Femur (tissue), 1 donor: ENCODE results near the gene LIPE.
A peak's percentile ranks its signal among the peaks of the same experiment; 100 is the strongest.
"Not testable (repeated sequence)": the region's sequence is repeated elsewhere in the genome, so short reads cannot be mapped to it uniquely, and the experiment has no call there.

Experiments
- DNase-seq: peaks from one replicate; pipeline ENCODE4 v3.0.0-alpha.2; 2017

LIPE gene

GRCh38 chr19:42427313-42427712 is at the start of gene LIPE:
LIPE (minus strand) TSS chr19:42427388; CDS start chr19:42427149, 239 bp downstream.
- DNase-seq = no peak

- no peak for DNase-seq
Measured at GRCh38 chr19:42475366-42475765, 48.2 kb upstream of the LIPE start.

DNA sequence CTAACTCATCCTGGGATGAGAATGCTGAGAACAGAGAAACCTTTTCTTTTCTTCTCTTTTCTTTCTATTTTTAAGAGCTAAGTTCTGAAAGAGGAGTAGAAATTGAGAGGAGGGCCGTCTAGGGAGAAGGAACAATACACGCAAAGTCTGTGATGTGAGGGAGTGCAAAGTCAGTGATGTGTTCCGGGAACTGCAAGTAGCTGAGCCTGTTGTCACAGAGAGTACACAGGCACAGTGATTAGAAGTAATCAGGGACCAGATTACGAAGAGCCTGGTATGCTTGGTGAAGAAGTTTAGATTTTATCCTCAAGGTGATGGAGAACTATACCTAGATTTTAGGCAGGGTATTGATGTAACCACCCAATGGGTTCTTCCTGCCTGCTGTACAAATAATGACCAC is 47.6 kb upstream of the LIPE start:
- DNase-seq = no peak

- DNase-seq = no peak
Measured at GRCh38 chr19:42473686-42474085, 46.5 kb upstream of the LIPE start.

GRCh38 chr19:42472402-42473147 is 45.4 kb upstream of the LIPE start:
- DNase-seq = no peak

GRCh38 chr19:42471554-42472249 is 44.5 kb upstream of the LIPE start:
- no peak for DNase-seq

- no peak for DNase-seq
Measured at GRCh38 chr19:42469311-42470235, 42.4 kb upstream of the LIPE start.

GRCh38 chr19:42468273-42468796 is 41.1 kb upstream of the LIPE start:
- DNase-seq = no peak

DNA sequence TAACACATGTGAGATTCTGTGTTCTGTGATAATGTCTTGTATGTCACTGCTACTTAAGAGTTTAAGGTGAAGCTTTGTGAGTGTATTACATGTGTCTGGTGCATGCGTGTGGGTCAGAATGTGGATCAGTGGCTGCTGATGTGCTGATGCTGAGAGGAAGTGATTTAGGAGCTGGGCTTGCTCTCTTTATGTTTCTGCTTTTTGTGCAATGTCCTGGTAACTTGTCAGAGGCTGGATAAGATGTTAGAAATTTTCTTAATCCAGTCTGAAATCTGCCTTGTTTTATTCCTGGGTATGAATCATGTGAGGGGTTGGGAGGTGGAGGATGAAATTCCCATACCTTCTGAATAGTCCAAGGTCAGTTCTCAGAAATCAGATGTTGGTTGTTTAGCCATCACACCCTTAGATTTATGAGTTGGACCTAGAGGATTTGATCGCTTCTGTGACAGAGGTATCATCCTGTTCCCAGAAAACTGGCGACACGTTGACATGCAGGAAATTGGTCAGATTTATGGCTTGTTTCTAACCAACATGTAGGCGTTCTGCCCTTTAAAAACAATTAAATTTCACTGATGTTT is 40.1 kb upstream of the LIPE start:
- no peak for DNase-seq

DNA sequence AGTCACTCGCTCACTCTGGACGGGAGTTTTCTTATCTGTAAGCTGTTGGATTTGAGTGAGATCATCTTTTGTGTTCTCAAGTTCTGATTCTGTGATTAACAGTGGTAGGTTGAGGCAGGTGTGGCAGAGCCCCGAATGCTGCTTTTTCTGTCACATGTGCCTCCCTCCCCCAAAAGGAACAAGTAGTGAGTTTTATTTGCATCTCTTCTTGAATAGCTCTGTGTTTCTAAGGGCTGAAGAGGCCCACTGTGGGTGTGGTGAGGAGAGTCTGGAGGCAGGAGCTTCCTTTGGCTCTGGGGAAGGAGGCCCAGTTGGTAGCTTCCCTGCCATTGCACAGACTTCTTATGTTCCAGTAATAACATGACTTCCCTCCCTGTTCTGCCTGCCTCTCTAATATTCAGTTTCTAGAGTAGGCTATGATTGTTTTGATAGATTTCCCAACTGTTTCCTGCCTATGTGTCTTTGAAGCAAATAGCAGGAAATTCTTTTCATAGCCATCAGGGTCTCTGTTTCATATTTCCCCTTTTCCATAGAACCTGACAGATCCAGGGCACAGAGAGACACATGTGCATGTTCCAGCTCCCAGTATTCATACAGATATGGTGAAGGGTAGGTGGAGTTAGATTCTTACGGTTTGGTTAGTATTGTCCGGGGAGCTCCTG is 39.5 kb upstream of the LIPE start:
- DNase-seq = no peak

DNA sequence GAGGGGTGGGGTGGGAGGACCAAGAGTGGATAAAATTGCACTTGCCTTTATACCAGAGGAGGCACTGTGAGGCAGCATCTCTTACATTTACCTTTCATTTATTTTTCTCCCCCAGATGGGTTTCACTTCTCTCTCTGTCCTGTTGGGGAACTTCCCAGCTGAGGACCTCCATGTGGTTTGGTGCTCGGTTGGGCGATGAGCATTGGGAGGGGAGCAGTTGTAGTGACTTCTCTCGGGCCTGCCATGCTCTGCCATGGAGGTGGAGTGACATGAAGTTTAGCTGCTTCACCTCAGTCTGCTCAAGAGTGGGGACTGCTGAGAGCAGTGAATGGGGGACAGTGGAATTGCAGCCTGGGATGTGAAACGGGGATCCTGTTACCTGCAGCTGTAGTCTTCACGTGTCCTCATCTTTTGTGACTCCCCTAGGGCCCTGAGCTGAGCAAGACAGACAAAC is 38.7 kb upstream of the LIPE start:
- DNase-seq = no peak

DNA sequence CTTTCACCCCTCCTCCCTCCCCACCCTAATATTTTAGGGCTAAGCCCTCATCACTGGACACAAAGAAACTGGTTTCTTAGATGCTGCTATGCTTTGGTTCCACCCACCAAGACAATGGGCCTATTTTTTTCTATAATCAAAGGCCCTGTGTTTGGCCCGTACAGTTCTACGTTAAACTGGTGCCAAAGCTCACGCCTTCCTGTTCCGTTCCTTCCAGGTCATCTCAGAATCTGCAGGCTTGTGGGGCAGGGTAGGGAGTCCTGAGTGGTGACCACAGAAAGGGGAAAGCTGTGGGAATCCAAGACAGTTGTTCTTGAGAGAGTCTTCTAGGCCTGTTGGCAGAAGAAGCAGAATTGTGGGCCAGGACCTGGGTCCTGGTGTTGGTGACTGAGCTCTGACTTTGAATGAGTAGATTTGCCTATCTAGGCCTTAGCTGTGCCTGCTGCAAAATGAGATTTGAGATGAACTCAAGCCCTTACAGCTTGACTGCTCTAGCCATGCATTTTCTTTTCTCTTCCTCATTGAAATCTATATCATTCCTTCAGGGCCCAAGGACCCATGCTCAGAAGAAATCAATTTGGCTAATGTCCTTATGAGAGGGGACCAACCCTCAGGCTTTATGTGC is 34.6 kb upstream of the LIPE start:
- no peak for DNase-seq

DNA sequence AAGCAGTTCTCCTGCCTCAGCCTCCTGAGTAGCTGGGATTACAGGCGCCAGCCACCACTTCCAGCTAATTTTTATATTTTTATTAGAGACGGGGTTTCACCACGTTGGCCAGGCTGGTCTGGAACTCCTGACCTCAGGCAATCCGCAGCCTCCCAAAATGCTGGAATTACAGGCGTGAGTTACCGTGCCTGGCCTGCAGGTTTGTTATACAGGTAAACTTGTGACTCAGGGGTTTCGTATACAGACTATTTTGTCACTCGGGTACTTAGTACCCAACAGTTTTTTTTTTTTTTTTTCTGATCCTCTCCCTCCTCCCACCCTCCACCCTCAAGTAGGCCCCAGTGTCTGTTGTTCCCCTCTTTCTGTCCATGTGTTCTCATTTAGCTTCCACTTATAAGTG is 34.0 kb upstream of the LIPE start:
- not testable (repeated sequence) for DNase-seq

DNA sequence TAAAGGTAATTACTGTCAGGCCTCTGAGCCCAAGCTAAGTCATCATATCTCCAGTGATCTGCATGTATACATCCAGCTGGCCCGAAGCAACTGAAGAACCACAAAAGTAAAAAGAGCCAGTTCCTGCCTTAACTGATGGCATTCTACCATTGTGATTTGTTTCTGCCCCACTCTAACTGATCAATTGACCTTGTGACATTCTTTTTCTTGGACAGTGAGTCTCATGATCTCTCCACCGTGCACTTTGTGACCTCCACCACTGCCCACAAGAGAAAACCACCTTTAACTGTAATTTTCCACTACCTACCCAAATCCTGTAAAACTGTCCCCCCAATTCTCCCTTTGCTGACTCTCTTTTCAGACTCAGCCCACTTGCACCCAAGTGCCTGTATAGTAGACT is 32.7 kb upstream of the LIPE start:
- DNase-seq = no peak

DNA sequence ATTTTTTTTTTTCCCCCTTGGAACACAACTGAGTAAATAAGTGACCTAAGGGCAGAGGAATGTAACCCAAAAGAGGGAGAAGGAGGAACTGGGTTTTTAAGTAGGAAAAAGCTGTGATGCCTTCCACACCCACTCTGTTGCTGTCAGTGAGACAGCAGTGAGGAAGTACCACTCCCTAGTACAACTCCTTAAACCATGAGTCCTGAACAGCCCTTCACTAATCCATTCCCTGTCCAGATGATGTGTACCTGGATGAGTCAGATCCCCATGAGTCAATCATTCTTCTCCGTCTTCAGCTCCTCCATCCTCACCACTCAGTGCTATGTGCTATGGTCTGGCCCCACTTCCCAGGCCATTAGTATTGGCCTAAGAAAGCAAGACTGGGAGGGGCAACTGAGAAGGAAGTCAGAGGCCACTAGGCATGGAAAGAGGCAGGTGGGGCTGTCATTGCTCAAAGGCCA is 28.5 kb upstream of the LIPE start:
- DNase-seq = no peak

GRCh38 chr19:42455086-42455485 is 27.9 kb upstream of the LIPE start:
- DNase-seq = no peak

- no peak for DNase-seq
Measured at GRCh38 chr19:42452590-42452989, 25.4 kb upstream of the LIPE start.

DNA sequence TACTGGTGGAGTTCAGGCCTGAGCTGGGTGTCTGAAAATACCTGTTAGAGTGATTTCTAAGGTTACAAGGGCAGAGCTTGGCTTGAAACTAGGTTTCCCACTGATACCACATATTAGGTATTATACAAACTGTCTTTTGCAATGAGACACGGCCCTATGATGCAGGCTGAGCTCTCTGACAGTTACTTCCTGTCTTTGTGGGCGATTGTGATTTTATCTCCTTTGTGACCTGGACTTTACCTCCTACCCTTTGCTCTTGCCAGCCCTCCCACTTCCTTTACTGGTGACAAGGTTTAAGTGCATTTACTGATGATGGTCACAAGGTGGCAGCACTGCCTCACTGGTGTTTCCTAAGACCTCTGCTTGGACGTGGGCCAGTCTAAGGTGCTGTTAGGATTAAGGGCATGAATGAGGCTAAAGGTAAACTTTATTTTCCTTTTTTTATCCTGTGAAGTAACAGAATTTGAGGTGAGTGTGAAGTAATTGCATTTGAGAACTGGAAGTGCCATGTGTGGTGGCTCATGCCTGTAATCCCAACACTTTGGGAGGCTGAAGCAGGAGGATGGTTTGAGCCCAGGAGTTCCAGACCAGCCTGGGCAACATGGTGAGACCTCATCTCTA is 23.2 kb upstream of the LIPE start:
- DNase-seq = peak; percentile 78

DNA sequence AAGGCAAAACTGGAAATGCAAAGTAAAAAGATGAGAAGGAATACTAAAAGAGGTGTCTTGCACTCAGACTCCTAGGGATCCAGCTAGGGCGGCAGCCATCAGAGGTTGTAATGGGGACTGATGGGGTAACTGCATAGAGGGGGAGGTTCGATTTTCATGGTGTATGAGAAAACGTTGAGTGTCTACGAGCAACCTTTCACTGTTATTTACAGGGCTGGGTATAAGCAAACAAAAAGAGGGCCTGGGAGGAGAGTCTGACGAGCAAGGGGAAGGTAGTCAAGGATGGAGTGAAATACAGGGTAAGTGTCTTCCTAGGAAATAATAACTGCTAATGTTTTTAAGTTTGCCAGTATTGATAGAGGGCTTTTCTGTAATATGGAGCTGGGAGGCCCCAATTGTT is 21.1 kb upstream of the LIPE start:
- not testable (repeated sequence) for DNase-seq

DNA sequence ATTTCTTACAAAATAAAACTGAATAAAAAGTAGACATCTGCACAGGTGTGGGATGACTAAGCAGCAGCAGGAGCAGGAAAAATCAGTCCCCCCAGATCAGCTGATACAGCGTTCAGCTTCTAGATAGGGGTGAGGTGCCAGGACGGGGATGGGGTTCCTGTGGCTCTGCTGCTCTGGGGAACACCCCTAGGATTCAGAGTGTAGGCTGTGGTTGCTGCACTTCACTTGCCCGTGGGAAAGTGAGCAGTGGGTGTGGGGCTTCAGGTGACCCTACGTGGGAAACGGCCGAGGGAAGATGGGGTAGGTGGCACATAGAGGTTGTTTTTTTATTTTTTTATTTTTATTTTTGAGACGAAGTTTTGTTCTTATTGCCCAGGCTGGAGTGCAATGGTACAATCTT is 18.8 kb upstream of the LIPE start:
- DNase-seq = no peak

DNA sequence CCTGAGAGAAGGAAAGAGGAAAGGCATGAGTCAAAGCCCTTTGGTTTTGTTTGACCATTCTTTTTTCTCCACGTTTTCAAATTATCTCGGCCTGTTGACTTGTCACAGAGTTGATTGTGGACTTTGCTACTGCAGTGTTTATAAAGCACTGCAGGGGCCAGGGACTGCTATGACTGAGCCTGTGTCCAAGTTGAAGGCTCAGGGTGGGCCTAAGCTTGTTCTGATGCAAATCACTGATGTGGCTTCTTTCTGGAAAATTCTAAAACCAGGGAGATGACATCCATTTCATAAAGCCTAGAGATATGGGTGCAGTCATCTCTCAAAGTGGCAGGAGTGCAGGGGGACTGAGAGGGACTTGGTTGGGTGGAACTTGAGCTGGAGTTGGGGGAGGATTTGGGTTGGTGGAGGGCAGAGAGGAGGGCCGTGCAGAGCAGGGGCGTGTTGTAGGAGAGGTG is 16.8 kb upstream of the LIPE start:
- DNase-seq = no peak
